Osteocyte (in vitro differentiated cells): ENCODE data around the gene STIMATE. TPM values are rescaled to one million over a fixed set of nuclear protein-coding genes. Genes with fewer than 3 reads are reported as not detected.

Experiments
- DNase-seq: peaks from one replicate; pipeline ENCODE4 v3.0.0; 2021; ENCODE audit warnings: mixed read lengths; ENCODE audit not compliant: unreplicated experiment; ENCODE audit errors: extremely low spot score
- H3K27ac Mint-ChIP-seq: one replicate; pipeline ENCODE4 v1.8.0; 2021; ENCODE audit warnings: mild to moderate bottlenecking, mixed read lengths; ENCODE audit not compliant: unreplicated experiment
- H3K27me3 Mint-ChIP-seq: one replicate; pipeline ENCODE4 v1.8.0; 2021; ENCODE audit warnings: mixed read lengths; ENCODE audit not compliant: unreplicated experiment
- H3K36me3 Mint-ChIP-seq: one replicate; pipeline ENCODE4 v1.8.0; 2021; ENCODE audit warnings: mixed read lengths; ENCODE audit not compliant: unreplicated experiment
- H3K4me1 Mint-ChIP-seq: one replicate; pipeline ENCODE4 v1.8.0; 2021; ENCODE audit warnings: mixed read lengths; ENCODE audit not compliant: unreplicated experiment
- H3K4me3 Mint-ChIP-seq: one replicate; pipeline ENCODE4 v1.8.0; 2021; ENCODE audit warnings: mild to moderate bottlenecking, moderate library complexity, mixed read lengths; ENCODE audit not compliant: unreplicated experiment
- H3K9me3 Mint-ChIP-seq: one replicate; pipeline ENCODE4 v1.8.0; 2021; ENCODE audit warnings: mixed read lengths; ENCODE audit not compliant: unreplicated experiment
- total RNA-seq: library from RNA; stranded (reverse); gene quantifications from 2 replicates; pipeline ENCODE4 v1.2.1, GENCODE V29; 2021
- TF ChIP-seq, protein P1 (sequence below): fragments of 200-600 bp; sonication (generic); IDR thresholded peaks from 2 replicates; pipeline ENCODE4 v1.5.0; 2021; ENCODE audit warnings: antibody characterized with exemption, mild to moderate bottlenecking, moderate library complexity

The STIMATE gene
- total RNA-seq, 1 donor from 2014 or later = 25.3 TPM

DNA sequence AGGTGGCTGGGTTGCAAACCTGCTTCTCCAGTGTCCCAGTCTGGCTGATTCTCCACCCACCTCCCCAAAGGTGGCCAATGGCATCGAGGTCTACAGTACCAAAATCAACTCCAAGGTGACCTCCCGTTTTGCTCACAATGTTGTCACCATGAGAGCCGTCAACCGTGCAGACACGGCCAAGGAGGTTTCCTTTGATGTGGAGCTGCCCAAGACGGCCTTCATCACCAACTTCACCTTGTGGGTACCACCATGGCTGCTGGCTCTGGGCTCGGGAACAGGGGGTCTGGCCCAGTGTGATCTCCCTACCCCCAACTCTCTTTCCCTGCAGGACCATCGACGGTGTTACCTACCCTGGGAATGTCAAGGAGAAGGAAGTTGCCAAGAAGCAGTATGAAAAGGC, 100.9 kb downstream of the STIMATE start:
- Mint-ChIP-seq H3K4me3 (no peak overlapping the region), H3K9me3 (no peaks in the 10 kb centered on the region), H3K4me1 (peaks cover 12% of the 10 kb centered on the region), H3K27me3 (no peaks in the 10 kb centered on the region), H3K27ac (no peak overlapping the region), H3K36me3 (no peaks in the 10 kb centered on the region)
- no peak for DNase-seq
- TF ChIP-seq, protein P1, sequence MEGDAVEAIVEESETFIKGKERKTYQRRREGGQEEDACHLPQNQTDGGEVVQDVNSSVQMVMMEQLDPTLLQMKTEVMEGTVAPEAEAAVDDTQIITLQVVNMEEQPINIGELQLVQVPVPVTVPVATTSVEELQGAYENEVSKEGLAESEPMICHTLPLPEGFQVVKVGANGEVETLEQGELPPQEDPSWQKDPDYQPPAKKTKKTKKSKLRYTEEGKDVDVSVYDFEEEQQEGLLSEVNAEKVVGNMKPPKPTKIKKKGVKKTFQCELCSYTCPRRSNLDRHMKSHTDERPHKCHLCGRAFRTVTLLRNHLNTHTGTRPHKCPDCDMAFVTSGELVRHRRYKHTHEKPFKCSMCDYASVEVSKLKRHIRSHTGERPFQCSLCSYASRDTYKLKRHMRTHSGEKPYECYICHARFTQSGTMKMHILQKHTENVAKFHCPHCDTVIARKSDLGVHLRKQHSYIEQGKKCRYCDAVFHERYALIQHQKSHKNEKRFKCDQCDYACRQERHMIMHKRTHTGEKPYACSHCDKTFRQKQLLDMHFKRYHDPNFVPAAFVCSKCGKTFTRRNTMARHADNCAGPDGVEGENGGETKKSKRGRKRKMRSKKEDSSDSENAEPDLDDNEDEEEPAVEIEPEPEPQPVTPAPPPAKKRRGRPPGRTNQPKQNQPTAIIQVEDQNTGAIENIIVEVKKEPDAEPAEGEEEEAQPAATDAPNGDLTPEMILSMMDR = no peak

DNA sequence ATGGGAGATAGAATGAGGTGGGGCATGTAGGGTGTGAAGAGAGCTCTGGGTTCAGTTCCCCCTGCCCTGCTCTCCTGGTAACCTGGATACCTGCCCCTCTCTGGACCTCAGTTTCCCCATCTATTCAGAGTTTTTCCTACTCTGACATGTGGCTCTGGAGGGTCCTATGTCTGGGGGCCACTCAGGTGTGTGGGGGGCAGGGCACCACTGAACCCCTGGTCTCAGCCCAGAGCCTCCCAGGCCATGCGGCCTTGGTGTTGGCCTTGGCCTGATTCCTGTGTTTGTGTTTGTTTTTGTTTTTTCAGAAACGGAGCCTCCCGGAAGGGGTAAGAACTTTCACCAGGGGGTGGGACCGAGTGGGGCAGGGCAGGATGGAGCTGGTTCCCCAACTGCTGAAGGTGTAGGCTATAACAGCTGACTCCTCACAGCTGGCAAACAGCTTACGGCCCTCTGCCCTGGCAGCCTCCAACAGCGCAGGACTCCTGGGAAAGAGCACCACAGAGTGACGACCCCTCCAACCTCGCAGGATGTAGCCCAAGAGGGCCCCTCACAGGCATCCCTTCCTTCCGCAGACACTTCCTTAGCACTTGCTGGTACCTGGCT, 101.9 kb downstream of the STIMATE start:
- TF ChIP-seq, protein P1 = no peak
- Mint-ChIP-seq H3K4me1 (peaks cover 12% of the 10 kb centered on the region), H3K4me3 (no peak overlapping the region), H3K27ac (no peak overlapping the region), H3K9me3 (no peaks in the 10 kb centered on the region), H3K27me3 (no peaks in the 10 kb centered on the region), H3K36me3 (no peaks in the 10 kb centered on the region)
- DNase-seq = no peak

DNA sequence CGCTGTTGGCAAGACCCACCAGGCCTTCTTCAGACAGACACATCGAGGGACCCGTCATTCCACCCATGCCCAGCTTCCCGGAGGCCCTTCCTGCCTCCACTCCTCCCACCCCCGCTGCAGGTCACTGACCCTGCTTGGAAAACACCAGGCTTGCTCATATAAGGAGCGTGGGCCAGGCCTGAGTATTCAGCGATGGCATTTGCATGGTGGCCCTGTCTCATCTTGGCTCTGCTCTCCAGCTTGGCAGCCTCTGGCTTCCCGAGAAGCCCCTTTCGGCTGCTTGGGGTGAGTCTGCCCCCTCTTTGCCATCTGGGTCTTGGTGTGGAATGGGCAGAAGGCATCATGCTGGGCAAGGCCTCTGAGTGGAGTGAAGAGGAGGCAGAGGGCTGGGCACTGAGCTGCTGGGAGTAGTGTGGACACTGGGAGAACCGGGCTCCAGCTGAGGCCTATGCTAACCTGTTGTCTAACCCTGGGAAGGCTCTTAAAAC, 102.7 kb downstream of the STIMATE start, which contains the start of gene ITIH3:
Gene ITIH3, plus strand, starts transcription at position 185 of the 488 bp plus-strand sequence. Its CDS starts 8 bp downstream, at position 193.
- H3K36me3 Mint-ChIP-seq = no peaks in the 10 kb centered on the region
- DNase-seq = no peak
- no peaks in the 10 kb centered on the region for H3K27me3 Mint-ChIP-seq
- TF ChIP-seq, protein P1 = no peak
- H3K27ac Mint-ChIP-seq = no peak within 1 kb of the TSS
- no peaks in the 10 kb centered on the region for H3K9me3 Mint-ChIP-seq
- H3K4me1 Mint-ChIP-seq = peaks cover 12% of the 10 kb centered on the region
- H3K4me3 Mint-ChIP-seq = no peak within 1 kb of the TSS

DNA sequence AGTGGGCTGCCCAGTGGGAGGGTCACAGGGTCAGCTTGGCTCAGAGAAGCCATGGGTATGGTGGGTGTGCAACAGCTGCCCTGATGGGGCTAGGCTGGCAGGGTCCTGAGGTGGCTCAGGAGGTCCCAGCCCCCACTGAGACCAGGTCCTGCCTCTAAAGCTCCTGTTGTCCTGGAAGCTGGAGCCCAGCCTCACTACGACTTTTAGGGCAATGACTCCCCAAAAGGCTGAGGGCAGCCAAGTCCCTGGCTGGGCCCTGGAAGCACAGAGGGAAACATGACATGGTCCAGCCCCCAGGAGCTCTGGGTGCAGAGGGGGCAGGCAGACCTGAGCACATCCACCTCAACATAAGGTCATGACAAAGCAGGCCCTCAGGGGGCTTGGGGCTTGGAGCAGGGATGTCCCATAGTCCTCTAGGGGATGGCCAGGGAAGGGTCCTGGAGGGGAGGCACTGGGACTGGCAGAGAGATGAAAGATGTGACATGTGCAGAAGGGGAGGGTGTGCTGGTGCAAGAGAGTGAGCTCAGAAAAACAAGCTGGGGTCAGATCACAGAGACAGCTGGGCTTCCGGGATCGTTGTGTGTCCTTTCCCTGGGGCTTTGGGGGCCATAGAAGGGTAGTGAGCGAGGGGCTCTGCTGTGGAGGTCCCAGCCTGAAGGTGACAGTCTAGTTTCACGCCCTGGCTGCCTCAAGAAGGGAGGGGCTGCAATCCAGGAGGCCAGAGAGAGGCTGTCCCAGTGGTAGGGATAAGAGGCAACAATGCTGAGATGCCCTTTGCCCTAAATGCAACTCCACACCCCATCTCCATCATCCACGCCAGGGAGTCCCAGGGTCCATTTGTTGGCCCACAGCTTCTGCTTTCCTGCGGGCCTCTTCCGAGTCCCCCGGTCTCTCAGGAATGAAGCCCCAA, 103.4 kb downstream of the STIMATE start:
- H3K36me3 Mint-ChIP-seq = no peaks in the 10 kb centered on the region
- H3K9me3 Mint-ChIP-seq = no peaks in the 10 kb centered on the region
- H3K27ac Mint-ChIP-seq = no peak overlapping the region
- DNase-seq = no peak
- H3K27me3 Mint-ChIP-seq = no peaks in the 10 kb centered on the region
- H3K4me1 Mint-ChIP-seq = peaks cover 12% of the 10 kb centered on the region
- H3K4me3 Mint-ChIP-seq = no peak overlapping the region
- TF ChIP-seq, protein P1 = no peak
